ENCODE measurements around the gene CATSPERZ. TPM values are rescaled to one million over a fixed set of nuclear protein-coding genes. Genes with fewer than 3 reads are reported as not detected.

CATSPERZ gene
- total and polyA plus RNA-seq, 9 of the 15 experiments (the other 6 are each of a cell fraction or from before 2014, with no cell fraction given), result 0.86 to 8.5 (median 3.5) TPM

DNA sequence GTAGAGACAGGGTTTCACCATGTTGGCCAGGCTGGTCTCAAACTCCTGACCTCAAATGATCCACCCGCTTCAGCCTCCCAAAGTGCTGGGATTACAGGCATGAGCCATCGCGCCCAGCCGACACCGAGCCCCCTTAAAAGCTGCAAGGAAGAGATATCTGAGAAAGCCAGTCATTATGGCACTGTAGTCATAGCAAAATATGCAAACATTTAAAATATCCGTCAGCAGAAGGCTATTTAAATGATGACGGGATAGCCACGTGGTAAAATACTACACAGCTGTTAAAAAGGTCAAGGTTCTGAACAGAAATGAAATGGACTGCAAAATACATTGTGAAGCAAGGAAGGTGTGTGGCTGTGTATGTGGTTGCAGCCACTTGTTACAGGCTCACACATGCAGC lies 33.4 kb downstream of the CATSPERZ start (continued):
- TF ChIP-seq AFF4 (CRISPR knock-in tag; IDR thresholded peaks at IDR 0.05) (no peak), ZNF3 (CRISPR knock-in tag; IDR thresholded peaks at IDR 0.05) (no peak), ARID3B (CRISPR knock-in tag; IDR thresholded peaks at IDR 0.05; ENCODE audit: borderline replicate concordance) (no peak), THAP12 (CRISPR knock-in tag; IDR thresholded peaks at IDR 0.05) (no peak), NCOA2 (IDR thresholded peaks at IDR 0.05; ENCODE audit: partially characterized antibody in 2 of 2) (no peak), FOXJ3 (CRISPR knock-in tag; IDR thresholded peaks at IDR 0.05) (no peak), CTBP1 (IDR thresholded peaks at IDR 0.05; ENCODE audit: borderline replicate concordance) (no peak), ZNF511 (CRISPR knock-in tag; IDR thresholded peaks at IDR 0.05) (no peak), CBFA2T3 (IDR thresholded peaks at IDR 0.05) (peak; percentile 83), MEF2A (IDR thresholded peaks at IDR 0.05; ENCODE audit: control insufficient read depth, low read depth, low read length) (no peak)
